Activated CD4-positive, alpha-beta T cell treated with anti-CD3 and anti-CD28 coated beads, Interleukin-2, amount 10 ng/mL, durations not matched to agents 24 days and 14 days (primary cell): ENCODE data around the gene CDK4. TPM values are rescaled to one million over a fixed set of nuclear protein-coding genes. Genes with fewer than 3 reads are reported as not detected.
A peak's percentile ranks its signal among the peaks of the same experiment; 100 is the strongest.
"Not testable (repeated sequence)": the region's sequence is repeated elsewhere in the genome, so short reads cannot be mapped to it uniquely, and the experiment has no call there.

Source experiments
- DNase-seq: peaks from one replicate; pipeline ENCODE4 v3.0.0; 2022
- H3K27ac Mint-ChIP-seq: one replicate; pipeline ENCODE4 v1.8.0; 2022; ENCODE audit warnings: mild to moderate bottlenecking, mixed read lengths
- H3K27me3 Mint-ChIP-seq: one replicate; pipeline ENCODE4 v1.8.0; 2022; ENCODE audit warnings: mixed read lengths
- H3K36me3 Mint-ChIP-seq: one replicate; pipeline ENCODE4 v1.8.0; 2022; ENCODE audit warnings: low read depth, mild to moderate bottlenecking, mixed read lengths
- H3K4me1 Mint-ChIP-seq: one replicate; pipeline ENCODE4 v1.8.0; 2021; ENCODE audit warnings: mixed read lengths
- H3K4me3 Mint-ChIP-seq: one replicate; pipeline ENCODE4 v1.8.0; 2022; ENCODE audit warnings: mild to moderate bottlenecking, moderate library complexity, mixed read lengths
- H3K9me3 Mint-ChIP-seq: one replicate; pipeline ENCODE4 v1.8.0; 2021; ENCODE audit warnings: mixed read lengths
- intact Hi-C: fragments of 100-400 bp; cut with micrococcal nuclease; formaldehyde crosslinking; loops from one replicate; pipeline ENCODE4 v1.15.1; 2023
- total RNA-seq: library from RNA; stranded (reverse); gene quantifications from 2 replicates; pipeline ENCODE4 v1.2.3, GENCODE V29; 2022

Gene CDK4
- total RNA-seq, 1 donor from 2014 or later, result 248 TPM

- intact Hi-C loops, result no loop called here
- no peaks in the 10 kb centered on the region for H3K27me3 Mint-ChIP-seq
- H3K27ac Mint-ChIP-seq, result no peak overlapping the region
- peaks cover 43% of the 10 kb centered on the region for H3K36me3 Mint-ChIP-seq
- H3K4me1 Mint-ChIP-seq, result no peaks in the 10 kb centered on the region
- no peak for DNase-seq
- H3K9me3 Mint-ChIP-seq, result no peaks in the 10 kb centered on the region
- no peak overlapping the region for H3K4me3 Mint-ChIP-seq
These were observed 33.2 kb downstream of the CDK4 start for GRCh38 chr12:57718641-57719528.

GRCh38 chr12:57717846-57718640, 34.1 kb downstream of the CDK4 start:
- H3K4me3 Mint-ChIP-seq, result no peak overlapping the region
- no peak for DNase-seq
- H3K27ac Mint-ChIP-seq, result no peak overlapping the region
- H3K36me3 Mint-ChIP-seq, result peaks cover 45% of the 10 kb centered on the region
- H3K27me3 Mint-ChIP-seq, result no peaks in the 10 kb centered on the region
- no peaks in the 10 kb centered on the region for H3K4me1 Mint-ChIP-seq
- H3K9me3 Mint-ChIP-seq, result no peaks in the 10 kb centered on the region
- intact Hi-C loops, result no loop called here

DNA sequence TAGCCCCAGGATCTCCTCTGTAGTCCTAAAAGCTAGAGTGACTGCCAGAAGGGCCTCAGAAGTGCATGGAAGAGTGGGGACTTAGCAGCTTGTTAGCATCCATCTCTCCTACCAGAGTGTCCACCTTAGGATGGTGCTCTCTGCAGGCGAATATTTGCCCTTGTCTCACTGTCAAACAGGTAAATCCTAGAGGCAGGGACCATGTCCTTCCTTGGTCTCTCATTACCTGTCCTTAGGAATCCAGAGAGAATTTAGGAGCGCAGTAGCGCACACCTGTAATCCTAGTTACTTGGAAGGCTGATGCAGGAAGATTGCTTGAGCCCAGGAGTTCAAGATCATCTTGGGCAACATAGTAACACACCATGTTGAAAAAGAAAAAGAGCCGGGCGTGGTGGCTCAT, 35.0 kb downstream of the CDK4 start:
- no peaks in the 10 kb centered on the region for H3K9me3 Mint-ChIP-seq
- intact Hi-C loops, result no loop called here
- DNase-seq, result no peak
- peaks cover 47% of the 10 kb centered on the region for H3K36me3 Mint-ChIP-seq
- H3K4me3 Mint-ChIP-seq, result no peak overlapping the region
- H3K4me1 Mint-ChIP-seq, result no peaks in the 10 kb centered on the region
- H3K27me3 Mint-ChIP-seq, result no peaks in the 10 kb centered on the region
- H3K27ac Mint-ChIP-seq, result no peak overlapping the region

DNA sequence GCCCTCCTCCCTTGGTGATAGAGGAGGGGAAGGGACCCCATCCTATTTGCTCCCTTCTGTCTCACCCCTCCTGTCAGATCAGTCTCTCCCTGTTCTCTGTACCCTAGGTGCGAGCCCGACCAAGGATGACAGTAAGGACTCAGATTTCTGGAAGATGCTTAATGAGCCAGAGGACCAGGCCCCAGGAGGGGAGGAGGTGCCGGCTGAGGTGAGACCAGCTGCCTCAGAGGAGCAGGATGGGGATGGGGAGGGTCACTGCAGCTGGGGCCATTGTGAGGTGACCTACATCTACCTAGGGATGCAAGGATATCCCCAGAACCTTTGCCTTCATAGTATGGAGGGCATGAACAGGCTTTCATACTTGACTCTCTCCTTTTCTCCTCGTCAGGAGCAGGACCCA, 35.8 kb downstream of the CDK4 start:
- H3K27me3 Mint-ChIP-seq, result no peaks in the 10 kb centered on the region
- no peaks in the 10 kb centered on the region for H3K4me1 Mint-ChIP-seq
- intact Hi-C loops, result no loop called here
- no peak overlapping the region for H3K4me3 Mint-ChIP-seq
- no peak overlapping the region for H3K27ac Mint-ChIP-seq
- peaks cover 50% of the 10 kb centered on the region for H3K36me3 Mint-ChIP-seq
- no peaks in the 10 kb centered on the region for H3K9me3 Mint-ChIP-seq
- DNase-seq, result no peak

DNA sequence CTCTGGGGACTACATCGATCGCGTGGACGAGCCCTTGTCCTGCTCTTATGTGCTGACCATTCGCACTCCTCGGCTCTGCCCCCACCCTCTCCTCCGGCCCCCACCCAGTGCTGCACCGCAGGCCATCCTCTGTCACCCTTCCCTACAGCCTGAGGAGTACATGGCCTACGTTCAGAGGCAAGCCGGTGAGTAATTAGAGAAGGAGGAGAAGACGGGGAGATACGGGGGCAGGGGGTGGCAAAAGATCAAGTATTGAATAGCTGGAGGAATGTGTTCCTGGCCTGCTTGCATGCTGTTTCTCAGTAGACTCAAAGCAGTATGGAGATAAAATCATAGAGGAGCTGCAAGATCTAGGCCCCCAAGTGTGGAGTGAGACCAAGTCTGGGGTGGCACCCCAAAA, 36.3 kb downstream of the CDK4 start:
- Mint-ChIP-seq H3K27ac (no peak overlapping the region), H3K9me3 (no peaks in the 10 kb centered on the region), H3K27me3 (no peaks in the 10 kb centered on the region), H3K4me1 (no peaks in the 10 kb centered on the region), H3K4me3 (no peak overlapping the region), H3K36me3 (peaks cover 47% of the 10 kb centered on the region)
- DNase-seq, result no peak
- intact Hi-C loops, result no loop called here

GRCh38 chr12:57715036-57715748, 36.9 kb downstream of the CDK4 start:
- H3K36me3 Mint-ChIP-seq, result peaks cover 47% of the 10 kb centered on the region
- H3K27ac Mint-ChIP-seq, H3K4me3 Mint-ChIP-seq, DNase-seq, H3K27me3 Mint-ChIP-seq, H3K9me3 Mint-ChIP-seq, H3K4me1 Mint-ChIP-seq, intact Hi-C loops: not testable (repeated sequence)

GRCh38 chr12:57713209-57713608, 38.9 kb downstream of the CDK4 start:
- Mint-ChIP-seq H3K4me1 (peaks cover 3% of the 10 kb centered on the region), H3K36me3 (peaks cover 31% of the 10 kb centered on the region), H3K9me3 (no peaks in the 10 kb centered on the region), H3K4me3 (no peak overlapping the region), H3K27me3 (no peaks in the 10 kb centered on the region), H3K27ac (no peak overlapping the region)
- no peak for DNase-seq
- intact Hi-C loops, result no loop called here

GRCh38 chr12:57712701-57713100, 39.4 kb downstream of the CDK4 start:
- Mint-ChIP-seq H3K9me3 (no peaks in the 10 kb centered on the region), H3K27ac (no peak overlapping the region), H3K27me3 (no peaks in the 10 kb centered on the region), H3K4me1 (peaks cover 3% of the 10 kb centered on the region), H3K4me3 (no peak overlapping the region), H3K36me3 (peaks cover 27% of the 10 kb centered on the region)
- DNase-seq, result no peak
- intact Hi-C loops, result no loop called here

GRCh38 chr12:57708296-57708695, 43.8 kb downstream of the CDK4 start:
- Mint-ChIP-seq H3K4me3 (no peak overlapping the region), H3K9me3 (no peaks in the 10 kb centered on the region), H3K4me1 (peaks cover 3% of the 10 kb centered on the region), H3K27me3 (no peaks in the 10 kb centered on the region), H3K27ac (no peak overlapping the region), H3K36me3 (peaks cover 47% of the 10 kb centered on the region)
- no peak for DNase-seq
- intact Hi-C loops, result no loop called here

DNA sequence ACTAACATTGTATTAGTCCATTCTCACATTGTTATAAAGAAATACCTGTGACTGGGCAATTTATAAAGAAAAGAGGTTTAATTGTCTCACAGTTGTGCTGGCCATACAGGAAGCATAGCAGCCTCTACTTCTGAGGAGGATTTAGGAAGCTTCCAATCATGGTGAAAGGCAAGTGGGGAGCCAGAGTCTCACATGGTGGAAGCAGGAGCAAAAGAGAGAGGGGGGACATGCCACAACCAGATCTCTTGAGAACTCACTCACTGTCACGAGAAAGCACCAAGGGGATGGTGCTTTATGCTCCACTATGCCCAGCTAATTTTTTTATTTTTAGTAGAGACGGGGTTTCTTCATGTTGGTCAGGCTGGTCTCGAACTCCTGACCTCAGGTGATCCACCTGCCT, 44.9 kb downstream of the CDK4 start:
- no peak overlapping the region for H3K27ac Mint-ChIP-seq
- peaks cover 6% of the 10 kb centered on the region for H3K9me3 Mint-ChIP-seq
- intact Hi-C loops, result no loop called here
- peaks cover 3% of the 10 kb centered on the region for H3K4me1 Mint-ChIP-seq
- H3K27me3 Mint-ChIP-seq, result no peaks in the 10 kb centered on the region
- H3K4me3 Mint-ChIP-seq, result no peak overlapping the region
- H3K36me3 Mint-ChIP-seq, result peaks cover 53% of the 10 kb centered on the region
- DNase-seq, result no peak

GRCh38 chr12:57700317-57700716, 51.8 kb downstream of the CDK4 start:
- H3K4me1 Mint-ChIP-seq, result peaks cover 1% of the 10 kb centered on the region

GRCh38 chr12:57698414-57698813, 53.7 kb downstream of the CDK4 start:
- H3K27me3 Mint-ChIP-seq, result no peaks in the 10 kb centered on the region

More at GRCh38 chr12:57700317-57700716, 51.8 kb downstream of the CDK4 start:
- H3K27ac Mint-ChIP-seq, result peak overlapping the region; percentile 14
- no peak overlapping the region for H3K4me3 Mint-ChIP-seq
- DNase-seq, result peak; percentile 50
- intact Hi-C loops, result no loop called here
- peaks cover 78% of the 10 kb centered on the region for H3K36me3 Mint-ChIP-seq
- H3K9me3 Mint-ChIP-seq, result peaks cover 6% of the 10 kb centered on the region
- H3K27me3 Mint-ChIP-seq, result no peaks in the 10 kb centered on the region

More at GRCh38 chr12:57698414-57698813, 53.7 kb downstream of the CDK4 start:
- H3K4me3 Mint-ChIP-seq, result no peak overlapping the region
- DNase-seq, result peak; percentile 49
- H3K9me3 Mint-ChIP-seq, result peaks cover 6% of the 10 kb centered on the region
- H3K36me3 Mint-ChIP-seq, result peaks cover 61% of the 10 kb centered on the region
- intact Hi-C loops, result loop anchor here (10.0 kb wide), 1 partner anchor 224 kb away; the partner anchor contains the start of gene ARHGAP9
- peaks cover 1% of the 10 kb centered on the region for H3K4me1 Mint-ChIP-seq
- H3K27ac Mint-ChIP-seq, result no peak overlapping the region
